SK-N-SH (cell line): Measurements from ENCODE around the gene TAS2R38. TPM values are rescaled to one million over a fixed set of nuclear protein-coding genes. Genes with fewer than 3 reads are reported as not detected.

Experiments
- CTCF ChIA-PET: fragments of 300-600, 350-600 bp; formaldehyde crosslinking; extraction: SDS; loops from one replicate; lab custom pipeline; 2021; lab: Yijun Ruan, JAX
- POLR2A ChIA-PET: fragments of 350-600 bp; sonication (Branson Sonifier 250); formaldehyde crosslinking; extraction: SDS; loops from one replicate; lab custom pipeline; 2020; ENCODE audit warnings: antibody characterized with exemption, inconsistent platforms; lab: Yijun Ruan, JAX
- DNase-seq: peaks from one replicate; pipeline ENCODE4 v3.0.0; 2012
- H2AFZ ChIP-seq: fragments of 200-600 bp; sonication (generic); 2 replicates; pipeline ENCODE4 v1.8.1; 2016; ENCODE audit warnings: antibody characterized with exemption, mild to moderate bottlenecking, low read depth
- H3F3A ChIP-seq: fragments of 200-600 bp; sonication (generic); replicated peaks from 2 replicates; pipeline ENCODE3; 2016; ENCODE audit warnings: antibody characterized with exemption, mild to moderate bottlenecking; ENCODE audit not compliant: insufficient read depth
- H3K27ac ChIP-seq, 2 experiments: fragments of 200-500 bp in 1 of 2; fragments of 200-600 bp in 1 of 2; sonication (Bioruptor generic) in 1 of 2; sonication (generic), shearing (Covaris generic) in 1 of 2; 2 replicates each; pipeline versions ENCODE4 v1.5.1 to v1.6.1; 2014 to 2016; ENCODE audit warnings: low read depth in 2 of 2, inconsistent platforms in 1 of 2, low read length in 1 of 2, mild to moderate bottlenecking in 1 of 2, mixed read lengths in 1 of 2
- H3K27me3 ChIP-seq: fragments of 200-600 bp; sonication (generic), shearing (Covaris generic); 2 replicates; pipeline ENCODE4 v1.6.1; 2016; ENCODE audit warnings: mixed run types; ENCODE audit not compliant: insufficient read depth
- H3K36me3 ChIP-seq, 2 experiments: fragments of 200-500 bp in 1 of 2; fragments of 200-600 bp in 1 of 2; sonication (Bioruptor generic) in 1 of 2; sonication (generic) in 1 of 2; replicated peaks in 1 of 2; 2 replicates each; pipeline versions ENCODE3 to v1.5.1; 2014 to 2016; ENCODE audit warnings: low read length in 1 of 2, mild to moderate bottlenecking in 1 of 2; ENCODE audit not compliant: insufficient read depth in 2 of 2, control insufficient read depth in 1 of 2
- H3K4me1 ChIP-seq, 2 experiments: fragments of 200-500 bp in 1 of 2; fragments of 200-600 bp in 1 of 2; sonication (Bioruptor generic) in 1 of 2; sonication (generic), shearing (Covaris generic) in 1 of 2; 2 replicates each; pipeline versions ENCODE4 v1.5.1 to v1.6.1; 2014 to 2016; ENCODE audit warnings: low read depth in 1 of 2, low read length in 1 of 2, mixed run types in 1 of 2; ENCODE audit not compliant: insufficient read depth in 2 of 2, control insufficient read depth in 1 of 2
- H3K4me2 ChIP-seq: fragments of 200-600 bp; sonication (generic), shearing (Covaris generic); 2 replicates; pipeline ENCODE4 v1.6.1; 2017; ENCODE audit warnings: mixed run types
- H3K4me3 ChIP-seq, 2 experiments: fragments of 200-500 bp in 1 of 2; fragments of 200-600 bp in 1 of 2; sonication (Bioruptor generic) in 1 of 2; sonication (generic), shearing (Covaris generic) in 1 of 2; 2 replicates each; pipeline versions ENCODE4 v1.5.1 to v1.8.1; 2014 to 2016; ENCODE audit warnings: low read depth in 2 of 2, inconsistent platforms in 1 of 2, low read length in 1 of 2, mild to moderate bottlenecking in 1 of 2, mixed read lengths in 1 of 2, moderate library complexity in 1 of 2
- H3K79me2 ChIP-seq: fragments of 200-600 bp; sonication (generic); 2 replicates; pipeline ENCODE4 v1.8.1; 2017; ENCODE audit warnings: mild to moderate bottlenecking; ENCODE audit not compliant: insufficient read depth
- H3K9ac ChIP-seq: fragments of 200-600 bp; sonication (generic); 2 replicates; pipeline ENCODE4 v1.6.1; 2017; ENCODE audit warnings: mixed run types
- H3K9me2 ChIP-seq: fragments of 200-600 bp; sonication (generic); 2 replicates; pipeline ENCODE4 v1.6.1; 2017; ENCODE audit warnings: mixed run types
- H3K9me3 ChIP-seq: fragments of 200-600 bp; sonication (generic); 2 replicates; pipeline ENCODE4 v1.6.1; 2017; ENCODE audit warnings: mixed run types, mild to moderate bottlenecking, moderate library complexity
- H4K20me1 ChIP-seq: fragments of 200-600 bp; sonication (generic); 2 replicates; pipeline ENCODE4 v1.6.1; 2017; ENCODE audit warnings: mild to moderate bottlenecking, mixed run types; ENCODE audit not compliant: insufficient read depth
- EZH2phosphoT487 ChIP-seq: fragments of 200-600 bp; sonication (generic); IDR thresholded peaks from 2 replicates; pipeline ENCODE4 v1.6.1; 2017; ENCODE audit warnings: low read depth, mixed run types, mild to moderate bottlenecking, antibody characterized with exemption, moderate library complexity, borderline replicate concordance
- FOSL2 ChIP-seq: IDR thresholded peaks from 2 replicates; pipeline ENCODE4 v1.4.0; 2012; ENCODE audit warnings: low read depth, mild to moderate bottlenecking, moderate library complexity, borderline replicate concordance
- FOXJ3 ChIP-seq: sonication (generic); formaldehyde crosslinking; IDR thresholded peaks from 2 replicates; pipeline ENCODE4 v1.5.1; 2020; ENCODE audit warnings: mild to moderate bottlenecking, missing genetic modification reagents
- FOXM1 ChIP-seq: IDR thresholded peaks from 2 replicates; pipeline ENCODE4 v1.4.0; 2012; ENCODE audit warnings: low read depth, mild to moderate bottlenecking
- GABPA ChIP-seq: IDR thresholded peaks from 2 replicates; pipeline ENCODE4 v1.4.0; 2012; ENCODE audit warnings: low read depth, mild to moderate bottlenecking
- GATA2 ChIP-seq: sonication (generic); formaldehyde crosslinking; IDR thresholded peaks from 2 replicates; pipeline ENCODE4 v1.5.0; 2020; ENCODE audit warnings: mild to moderate bottlenecking, missing genetic modification reagents
- MEF2A ChIP-seq: IDR thresholded peaks from 2 replicates; pipeline ENCODE4 v1.4.0; 2012; ENCODE audit warnings: low read depth, borderline replicate concordance
- NFIC ChIP-seq: IDR thresholded peaks from 2 replicates; pipeline ENCODE4 v1.4.0; 2012; ENCODE audit warnings: borderline replicate concordance
- NRF1 ChIP-seq: IDR thresholded peaks from 2 replicates; pipeline ENCODE4 v1.6.1; 2012; ENCODE audit warnings: low read depth, mild to moderate bottlenecking, low read length
- RAD21 ChIP-seq: IDR thresholded peaks from 2 replicates; pipeline ENCODE4 v1.6.1; 2012; ENCODE audit warnings: mild to moderate bottlenecking, low read length
- RCOR1 ChIP-seq: fragments of 150-350 bp; IDR thresholded peaks from 2 replicates; pipeline ENCODE4 v1.6.1; 2017; ENCODE audit warnings: antibody characterized with exemption, low read length
- RFX5 ChIP-seq: IDR thresholded peaks from 2 replicates; pipeline ENCODE4 v1.6.1; 2012; ENCODE audit warnings: mild to moderate bottlenecking, improper control_type of control experiment, low read length
- RXRA ChIP-seq: IDR thresholded peaks from 2 replicates; pipeline ENCODE4 v1.4.0; 2012; ENCODE audit warnings: low read depth, mild to moderate bottlenecking, borderline replicate concordance
- TCF12 ChIP-seq: IDR thresholded peaks from 2 replicates; pipeline ENCODE4 v1.4.0; 2012
- YY1 ChIP-seq: IDR thresholded peaks from 2 replicates; pipeline ENCODE4 v1.4.0; 2012; ENCODE audit warnings: low read depth, mild to moderate bottlenecking
- WGBS: methylation state at CpG from one replicate; pipeline ENCODE4 v1.1.6; 2017; ENCODE audit warnings: low lambda C conversion rate; 5-methylcytosine and 5-hydroxymethylcytosine counted together
- polyA plus RNA-seq, 3 experiments: library from polyadenylated mRNA; depleted of rRNA; stranded (reverse); fragments of >200 nt; gene quantifications; 2 replicates each; pipeline ENCODE4 v1.2.3, GENCODE V29; 2012
- TF ChIP-seq, protein P1 (sequence below): IDR thresholded peaks from 2 replicates; pipeline ENCODE4 v1.6.1; 2012; ENCODE audit warnings: mild to moderate bottlenecking, low read depth, low read length, moderate library complexity
- TF ChIP-seq, protein P2 (sequence below): IDR thresholded peaks from 2 replicates; pipeline ENCODE4 v1.4.0; 2012; ENCODE audit warnings: low read depth, borderline replicate concordance
- TF ChIP-seq, protein P3 (sequence below): fragments of 150-350 bp; IDR thresholded peaks from 2 replicates; pipeline ENCODE4 v1.6.1; 2016; ENCODE audit warnings: mild to moderate bottlenecking, low read depth, low read length
- TF ChIP-seq, protein P4 (sequence below): IDR thresholded peaks from 2 replicates; pipeline ENCODE4; 2012

The TAS2R38 gene
- polyA plus RNA-seq, 1 of the 3 experiments (the other 2 are of a cell fraction) = 0.23 TPM

DNA sequence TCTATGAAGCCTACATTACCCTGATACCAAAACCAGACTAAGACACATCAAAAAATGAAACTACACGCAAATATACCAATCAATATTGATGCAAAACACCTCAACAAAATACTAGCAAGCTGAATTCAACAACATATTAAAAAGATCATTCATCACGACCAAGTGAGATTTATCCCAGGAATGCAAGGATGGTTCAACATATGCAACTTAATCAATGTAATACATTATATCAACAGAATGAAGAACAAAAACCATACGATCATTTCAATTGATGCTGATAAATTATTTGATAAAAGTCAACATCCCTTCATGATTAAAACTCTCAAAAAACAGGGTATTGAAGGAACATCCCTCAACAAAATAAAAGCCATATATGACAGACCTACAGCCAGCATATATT, 32.5 kb downstream of the TAS2R38 start:
- DNase-seq = no peak
- ChIA-PET CTCF (interaction anchor here (0.7 to 1.0 kb wide), 2 partner anchors 155 to 1175 kb away, joined by 3 to 4 read pairs; no protein-coding TSS in a partner anchor), POLR2A (no interaction called here)
- Histone ChIP-seq H4K20me1 (no peaks in the 10 kb centered on the region), H3K4me3 (no peak overlapping the region), H3K9me3 (peaks cover 8% of the 10 kb centered on the region; the same call in 1 of the 2 replicates), H3K4me1 (no peaks in the 10 kb centered on the region), H3F3A (no peaks in the 10 kb centered on the region), H2AFZ (no peak overlapping the region), H3K27ac (no peak overlapping the region), H3K36me3 (peaks cover 0 to 2% of the 10 kb centered on the region in 2 experiments), H3K9me2 (no peaks in the 10 kb centered on the region; the same call in 1 of the 2 replicates), H3K27me3 (no peaks in the 10 kb centered on the region), H3K9ac (no peak overlapping the region), H3K4me2 (no peak overlapping the region), H3K79me2 (no peaks in the 10 kb centered on the region)
- TF ChIP-seq NFIC (no peak), EZH2phosphoT487 (no peak), FOSL2 (no peak), MEF2A (no peak), FOXJ3 (CRISPR knock-in tag) (no peak), FOXM1 (no peak), GABPA (no peak), RFX5 (no peak), TCF12 (no peak), NRF1 (no peak), RXRA (no peak), RAD21 (no peak), YY1 (no peak), GATA2 (CRISPR knock-in tag) (no peak), RCOR1 (no peak)
- TF ChIP-seq, protein P1, sequence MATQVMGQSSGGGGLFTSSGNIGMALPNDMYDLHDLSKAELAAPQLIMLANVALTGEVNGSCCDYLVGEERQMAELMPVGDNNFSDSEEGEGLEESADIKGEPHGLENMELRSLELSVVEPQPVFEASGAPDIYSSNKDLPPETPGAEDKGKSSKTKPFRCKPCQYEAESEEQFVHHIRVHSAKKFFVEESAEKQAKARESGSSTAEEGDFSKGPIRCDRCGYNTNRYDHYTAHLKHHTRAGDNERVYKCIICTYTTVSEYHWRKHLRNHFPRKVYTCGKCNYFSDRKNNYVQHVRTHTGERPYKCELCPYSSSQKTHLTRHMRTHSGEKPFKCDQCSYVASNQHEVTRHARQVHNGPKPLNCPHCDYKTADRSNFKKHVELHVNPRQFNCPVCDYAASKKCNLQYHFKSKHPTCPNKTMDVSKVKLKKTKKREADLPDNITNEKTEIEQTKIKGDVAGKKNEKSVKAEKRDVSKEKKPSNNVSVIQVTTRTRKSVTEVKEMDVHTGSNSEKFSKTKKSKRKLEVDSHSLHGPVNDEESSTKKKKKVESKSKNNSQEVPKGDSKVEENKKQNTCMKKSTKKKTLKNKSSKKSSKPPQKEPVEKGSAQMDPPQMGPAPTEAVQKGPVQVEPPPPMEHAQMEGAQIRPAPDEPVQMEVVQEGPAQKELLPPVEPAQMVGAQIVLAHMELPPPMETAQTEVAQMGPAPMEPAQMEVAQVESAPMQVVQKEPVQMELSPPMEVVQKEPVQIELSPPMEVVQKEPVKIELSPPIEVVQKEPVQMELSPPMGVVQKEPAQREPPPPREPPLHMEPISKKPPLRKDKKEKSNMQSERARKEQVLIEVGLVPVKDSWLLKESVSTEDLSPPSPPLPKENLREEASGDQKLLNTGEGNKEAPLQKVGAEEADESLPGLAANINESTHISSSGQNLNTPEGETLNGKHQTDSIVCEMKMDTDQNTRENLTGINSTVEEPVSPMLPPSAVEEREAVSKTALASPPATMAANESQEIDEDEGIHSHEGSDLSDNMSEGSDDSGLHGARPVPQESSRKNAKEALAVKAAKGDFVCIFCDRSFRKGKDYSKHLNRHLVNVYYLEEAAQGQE = no peak
- TF ChIP-seq, protein P2, sequence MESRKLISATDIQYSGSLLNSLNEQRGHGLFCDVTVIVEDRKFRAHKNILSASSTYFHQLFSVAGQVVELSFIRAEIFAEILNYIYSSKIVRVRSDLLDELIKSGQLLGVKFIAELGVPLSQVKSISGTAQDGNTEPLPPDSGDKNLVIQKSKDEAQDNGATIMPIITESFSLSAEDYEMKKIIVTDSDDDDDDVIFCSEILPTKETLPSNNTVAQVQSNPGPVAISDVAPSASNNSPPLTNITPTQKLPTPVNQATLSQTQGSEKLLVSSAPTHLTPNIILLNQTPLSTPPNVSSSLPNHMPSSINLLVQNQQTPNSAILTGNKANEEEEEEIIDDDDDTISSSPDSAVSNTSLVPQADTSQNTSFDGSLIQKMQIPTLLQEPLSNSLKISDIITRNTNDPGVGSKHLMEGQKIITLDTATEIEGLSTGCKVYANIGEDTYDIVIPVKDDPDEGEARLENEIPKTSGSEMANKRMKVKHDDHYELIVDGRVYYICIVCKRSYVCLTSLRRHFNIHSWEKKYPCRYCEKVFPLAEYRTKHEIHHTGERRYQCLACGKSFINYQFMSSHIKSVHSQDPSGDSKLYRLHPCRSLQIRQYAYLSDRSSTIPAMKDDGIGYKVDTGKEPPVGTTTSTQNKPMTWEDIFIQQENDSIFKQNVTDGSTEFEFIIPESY = no peak
- TF ChIP-seq, protein P3, sequence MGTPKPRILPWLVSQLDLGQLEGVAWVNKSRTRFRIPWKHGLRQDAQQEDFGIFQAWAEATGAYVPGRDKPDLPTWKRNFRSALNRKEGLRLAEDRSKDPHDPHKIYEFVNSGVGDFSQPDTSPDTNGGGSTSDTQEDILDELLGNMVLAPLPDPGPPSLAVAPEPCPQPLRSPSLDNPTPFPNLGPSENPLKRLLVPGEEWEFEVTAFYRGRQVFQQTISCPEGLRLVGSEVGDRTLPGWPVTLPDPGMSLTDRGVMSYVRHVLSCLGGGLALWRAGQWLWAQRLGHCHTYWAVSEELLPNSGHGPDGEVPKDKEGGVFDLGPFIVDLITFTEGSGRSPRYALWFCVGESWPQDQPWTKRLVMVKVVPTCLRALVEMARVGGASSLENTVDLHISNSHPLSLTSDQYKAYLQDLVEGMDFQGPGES = no peak
- TF ChIP-seq, protein P4, sequence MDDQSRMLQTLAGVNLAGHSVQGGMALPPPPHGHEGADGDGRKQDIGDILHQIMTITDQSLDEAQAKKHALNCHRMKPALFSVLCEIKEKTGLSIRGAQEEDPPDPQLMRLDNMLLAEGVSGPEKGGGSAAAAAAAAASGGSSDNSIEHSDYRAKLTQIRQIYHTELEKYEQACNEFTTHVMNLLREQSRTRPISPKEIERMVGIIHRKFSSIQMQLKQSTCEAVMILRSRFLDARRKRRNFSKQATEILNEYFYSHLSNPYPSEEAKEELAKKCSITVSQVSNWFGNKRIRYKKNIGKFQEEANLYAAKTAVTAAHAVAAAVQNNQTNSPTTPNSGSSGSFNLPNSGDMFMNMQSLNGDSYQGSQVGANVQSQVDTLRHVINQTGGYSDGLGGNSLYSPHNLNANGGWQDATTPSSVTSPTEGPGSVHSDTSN = no peak
- 3% methylated on average over 3 of the region's 3 CpGs for WGBS
